Loucy (cell line): Measurements from ENCODE around the gene MARK3.

Experiments
- H2AFZ ChIP-seq: fragments of 200-600 bp; sonication (generic); 2 replicates; pipeline ENCODE4 v1.6.0; 2016; ENCODE audit warnings: antibody characterized with exemption, mild to moderate bottlenecking, low read length, moderate library complexity
- H3F3A ChIP-seq: fragments of 200-600 bp; 2 replicates; pipeline ENCODE4 v1.6.0; 2016; ENCODE audit warnings: antibody characterized with exemption, low read depth, mild to moderate bottlenecking
- H3K27me3 ChIP-seq: fragments of 200-600 bp; sonication (generic); 2 replicates; pipeline ENCODE4 v1.6.1; 2014; ENCODE audit warnings: low read length, mild to moderate bottlenecking; ENCODE audit not compliant: insufficient read depth, poor library complexity, severe bottlenecking
- H3K36me3 ChIP-seq: fragments of 200-600 bp; sonication (generic); 2 replicates; pipeline ENCODE4 v1.6.1; 2016; ENCODE audit warnings: low read length; ENCODE audit not compliant: insufficient read depth
- H3K4me1 ChIP-seq: fragments of 200-600 bp; sonication (generic); 2 replicates; pipeline ENCODE4 v1.5.1; 2014; ENCODE audit warnings: low read length, mild to moderate bottlenecking; ENCODE audit not compliant: insufficient read depth, poor library complexity, severe bottlenecking
- H3K4me2 ChIP-seq: fragments of 200-600 bp; sonication (generic); 2 replicates; pipeline ENCODE4 v1.6.0; 2014; ENCODE audit warnings: antibody characterized with exemption, low read length, low read depth, mild to moderate bottlenecking; ENCODE audit not compliant: poor library complexity, severe bottlenecking
- H3K4me3 ChIP-seq: fragments of 200-600 bp; sonication (generic); 2 replicates; pipeline ENCODE4 v1.5.1; 2014; ENCODE audit warnings: low read length, mild to moderate bottlenecking, mixed read lengths; ENCODE audit not compliant: poor library complexity, severe bottlenecking
- H3K79me2 ChIP-seq: fragments of 200-600 bp; sonication (generic); 2 replicates; pipeline ENCODE4 v1.6.1; 2014; ENCODE audit warnings: low read length; ENCODE audit not compliant: insufficient read depth
- H3K9ac ChIP-seq: fragments of 200-600 bp; sonication (generic); 2 replicates; pipeline ENCODE4 v1.6.0; 2014; ENCODE audit warnings: mild to moderate bottlenecking, low read depth, low read length, moderate library complexity; ENCODE audit not compliant: poor library complexity, severe bottlenecking
- H3K9me2 ChIP-seq: fragments of 200-600 bp; sonication (generic); replicated peaks from 2 replicates; pipeline ENCODE4 v1.6.1; 2016; ENCODE audit warnings: low read depth, low read length, mixed read lengths
- H3K9me3 ChIP-seq: fragments of 200-600 bp; sonication (generic); 2 replicates; pipeline ENCODE4 v1.6.1; 2014; ENCODE audit warnings: mild to moderate bottlenecking, antibody characterized with exemption, low read length, low read depth; ENCODE audit not compliant: insufficient read depth
- H4K20me1 ChIP-seq: fragments of 200-600 bp; sonication (generic); 2 replicates; pipeline ENCODE4 v1.6.0; 2014; ENCODE audit warnings: antibody characterized with exemption, low read length, mild to moderate bottlenecking; ENCODE audit not compliant: insufficient read depth, poor library complexity, severe bottlenecking
- CTCF ChIP-seq: fragments of 200-600 bp; sonication (generic); conservative IDR thresholded peaks from 2 replicates; pipeline ENCODE4 v1.5.1; 2014; ENCODE audit warnings: mild to moderate bottlenecking, antibody characterized with exemption, low read length
- EZH2phosphoT487 ChIP-seq: fragments of 200-600 bp; IDR thresholded peaks from 2 replicates; pipeline ENCODE4 v1.6.1; 2018; ENCODE audit warnings: antibody characterized with exemption, mild to moderate bottlenecking, moderate library complexity, borderline replicate concordance

The MARK3 gene

GRCh38 chr14:103476065-103476464, 90.8 kb downstream of the MARK3 start:
- H3K9me2 ChIP-seq: no peaks in the 10 kb centered on the region
- H4K20me1 ChIP-seq: no peaks in the 10 kb centered on the region
- TF ChIP-seq CTCF: no peak
- no peak for TF ChIP-seq EZH2phosphoT487
- H3K9ac ChIP-seq: no peak overlapping the region
- no peaks in the 10 kb centered on the region for H3K79me2 ChIP-seq
- peaks cover 49% of the 10 kb centered on the region for H3K36me3 ChIP-seq
- H3K9me3 ChIP-seq: no peaks in the 10 kb centered on the region
- H3K4me2 ChIP-seq: no peak overlapping the region
- H3F3A ChIP-seq: peaks cover 3% of the 10 kb centered on the region; the same call in 1 of the 2 replicates
- peaks cover 13% of the 10 kb centered on the region for H3K4me1 ChIP-seq
- no peak overlapping the region for H2AFZ ChIP-seq
- H3K4me3 ChIP-seq: no peak overlapping the region
- H3K27me3 ChIP-seq: no peaks in the 10 kb centered on the region

GRCh38 chr14:103476631-103477030, 91.4 kb downstream of the MARK3 start:
- Histone ChIP-seq H4K20me1 (no peaks in the 10 kb centered on the region), H3F3A (peaks cover 3% of the 10 kb centered on the region; the same call in 1 of the 2 replicates)

GRCh38 chr14:103480595-103480994, 95.4 kb downstream of the MARK3 start:
- no peaks in the 10 kb centered on the region for H4K20me1 ChIP-seq
- H3K36me3 ChIP-seq: peaks cover 44% of the 10 kb centered on the region
- H3K9me2 ChIP-seq: no peaks in the 10 kb centered on the region
- H3F3A ChIP-seq: no peaks in the 10 kb centered on the region
- H3K9me3 ChIP-seq: no peaks in the 10 kb centered on the region
- no peak overlapping the region for H3K9ac ChIP-seq
- H3K4me2 ChIP-seq: peak overlapping the region; percentile 28
- no peak overlapping the region for H3K4me3 ChIP-seq
- no peaks in the 10 kb centered on the region for H3K79me2 ChIP-seq
- H2AFZ ChIP-seq: no peak overlapping the region
- H3K4me1 ChIP-seq: peaks cover 17% of the 10 kb centered on the region
- TF ChIP-seq CTCF (no peak), EZH2phosphoT487 (no peak)
- H3K27me3 ChIP-seq: no peaks in the 10 kb centered on the region

More at GRCh38 chr14:103476631-103477030, 91.4 kb downstream of the MARK3 start:
- H3K4me1 ChIP-seq: peaks cover 17% of the 10 kb centered on the region
- H3K79me2 ChIP-seq: no peaks in the 10 kb centered on the region
- H3K9me2 ChIP-seq: no peaks in the 10 kb centered on the region
- no peak overlapping the region for H3K4me2 ChIP-seq
- H3K9me3 ChIP-seq: no peaks in the 10 kb centered on the region
- peaks cover 48% of the 10 kb centered on the region for H3K36me3 ChIP-seq
- TF ChIP-seq EZH2phosphoT487: no peak
- no peak for TF ChIP-seq CTCF
- H3K4me3 ChIP-seq: no peak overlapping the region
- no peaks in the 10 kb centered on the region for H3K27me3 ChIP-seq
- H3K9ac ChIP-seq: no peak overlapping the region
- H2AFZ ChIP-seq: no peak overlapping the region
